Right lung (tissue), 10 donors: Measurements from ENCODE around the gene FUBP1. TPM values are rescaled to one million over a fixed set of nuclear protein-coding genes. Genes with fewer than 3 reads are reported as not detected.
A peak's percentile ranks its signal among the peaks of the same experiment; 100 is the strongest.
"Not testable (repeated sequence)": the region's sequence is repeated elsewhere in the genome, so short reads cannot be mapped to it uniquely, and the experiment has no call there.

Experiments
- DNase-seq, 2 donors: peaks; one replicate each; pipeline ENCODE4 v3.0.0-alpha.2; 2013
- long read RNA-seq, 8 donors: transcript quantifications; one replicate each; lab custom pipeline, GENCODE V29; 2026
- polyA plus RNA-seq, 5 donors: library from polyadenylated mRNA; unstranded; fragments of 120-200 nt; gene quantifications; one replicate each; pipeline versions ENCODE4 v1.2.1 to v1.2.3, GENCODE V29; 2013; ENCODE audit warnings: inconsistent platforms in 1 of 5, low replicate concordance in 1 of 5; ENCODE audit not compliant: insufficient read length in 5 of 5, insufficient read depth in 1 of 5

Gene FUBP1, protein sequence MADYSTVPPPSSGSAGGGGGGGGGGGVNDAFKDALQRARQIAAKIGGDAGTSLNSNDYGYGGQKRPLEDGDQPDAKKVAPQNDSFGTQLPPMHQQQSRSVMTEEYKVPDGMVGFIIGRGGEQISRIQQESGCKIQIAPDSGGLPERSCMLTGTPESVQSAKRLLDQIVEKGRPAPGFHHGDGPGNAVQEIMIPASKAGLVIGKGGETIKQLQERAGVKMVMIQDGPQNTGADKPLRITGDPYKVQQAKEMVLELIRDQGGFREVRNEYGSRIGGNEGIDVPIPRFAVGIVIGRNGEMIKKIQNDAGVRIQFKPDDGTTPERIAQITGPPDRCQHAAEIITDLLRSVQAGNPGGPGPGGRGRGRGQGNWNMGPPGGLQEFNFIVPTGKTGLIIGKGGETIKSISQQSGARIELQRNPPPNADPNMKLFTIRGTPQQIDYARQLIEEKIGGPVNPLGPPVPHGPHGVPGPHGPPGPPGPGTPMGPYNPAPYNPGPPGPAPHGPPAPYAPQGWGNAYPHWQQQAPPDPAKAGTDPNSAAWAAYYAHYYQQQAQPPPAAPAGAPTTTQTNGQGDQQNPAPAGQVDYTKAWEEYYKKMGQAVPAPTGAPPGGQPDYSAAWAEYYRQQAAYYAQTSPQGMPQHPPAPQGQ
- 100 to 1,000 TPM; 270 to 478 (median 380) TPM for polyA plus RNA-seq
- long read RNA-seq, donor 1, transcript FUBP1-211 (3 exons, 2,156 nt) = major isoform, 10 of 103 reads
- long read RNA-seq, donor 1, partial matches to known transcripts = 66 of 103 reads
- long read RNA-seq, donor 1, other reads (novel, unspliced or antisense) = 12 of 103 reads
- long read RNA-seq, donor 2, transcript FUBP1-211 (3 exons, 2,156 nt) = major isoform, 9 of 34 reads
- long read RNA-seq, donor 2, partial matches to known transcripts = 15 of 34 reads
- long read RNA-seq, donor 2, other reads (novel, unspliced or antisense) = 8 of 34 reads
- long read RNA-seq, donor 3, transcript FUBP1-206 (4 exons, 639 nt) = major isoform, 10 of 57 reads
- long read RNA-seq, donor 3, transcript FUBP1-211 (3 exons, 2,156 nt) = minor isoform, 9 of 57 reads
- long read RNA-seq, donor 3, partial matches to known transcripts = 31 of 57 reads
- long read RNA-seq, donor 3, other reads (novel, unspliced or antisense) = 0 of 57 reads
- long read RNA-seq, donor 4, transcript FUBP1-211 (3 exons, 2,156 nt) = major isoform, 5 of 27 reads
- long read RNA-seq, donor 4, partial matches to known transcripts = 17 of 27 reads
- long read RNA-seq, donor 4, other reads (novel, unspliced or antisense) = 0 of 27 reads
- long read RNA-seq, donor 5, transcript FUBP1-206 (4 exons, 639 nt) = minor isoform, 5 of 93 reads
- long read RNA-seq, donor 5, transcript FUBP1-211 (3 exons, 2,156 nt) = major isoform, 8 of 93 reads
- long read RNA-seq, donor 5, transcript FUBP1-209 (2 exons, 535 nt) = minor isoform, 5 of 93 reads
- long read RNA-seq, donor 5, partial matches to known transcripts = 64 of 93 reads
- long read RNA-seq, donor 5, other reads (novel, unspliced or antisense) = 8 of 93 reads
- long read RNA-seq, donor 6, transcript FUBP1-206 (4 exons, 639 nt) = minor isoform, 8 of 84 reads
- long read RNA-seq, donor 6, transcript FUBP1-211 (3 exons, 2,156 nt) = major isoform, 22 of 84 reads
- long read RNA-seq, donor 6, transcript FUBP1-203 (20 exons, 2,378 nt) = minor isoform, 5 of 84 reads
- long read RNA-seq, donor 6, partial matches to known transcripts = 35 of 84 reads
- long read RNA-seq, donor 6, other reads (novel, unspliced or antisense) = 8 of 84 reads
- long read RNA-seq, donor 7, partial matches to known transcripts = 5 of 22 reads
- long read RNA-seq, donor 7, other reads (novel, unspliced or antisense) = 5 of 22 reads
- long read RNA-seq, donor 8, partial matches to known transcripts = 0 of 16 reads
- long read RNA-seq, donor 8, other reads (novel, unspliced or antisense) = 10 of 16 reads

- DNase-seq = peak; percentile 97 to 99
Observed at GRCh38 chr1:77978969-77979876, at the start of gene FUBP1. TSS of gene FUBP1 (minus strand) at chr1:77979072. CDS start at chr1:77979004, 68 bp downstream.

DNA sequence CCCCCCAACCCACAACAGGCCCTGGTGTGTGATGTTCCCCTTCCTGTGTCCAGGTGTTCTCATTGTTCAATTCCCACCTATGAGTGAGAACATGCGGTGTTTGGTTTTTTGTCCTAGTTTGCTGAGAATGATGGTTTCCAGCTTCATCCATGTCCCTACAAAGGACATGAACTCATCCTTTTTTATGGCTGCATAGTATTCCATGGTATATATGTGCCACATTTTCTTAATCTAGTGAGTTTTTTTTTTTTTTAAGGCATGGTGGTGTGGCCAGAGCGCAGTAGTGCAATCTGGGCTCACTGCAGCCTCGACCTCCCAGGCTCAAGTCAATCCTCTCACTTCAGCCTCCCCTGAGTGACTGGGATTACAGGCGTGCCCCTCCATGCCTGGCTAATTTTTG lies 42.3 kb upstream of the FUBP1 start:
- not testable (repeated sequence) for DNase-seq

- DNase-seq = no peak
Observed at GRCh38 chr1:78019024-78019423, 40.2 kb upstream of the FUBP1 start.

DNA sequence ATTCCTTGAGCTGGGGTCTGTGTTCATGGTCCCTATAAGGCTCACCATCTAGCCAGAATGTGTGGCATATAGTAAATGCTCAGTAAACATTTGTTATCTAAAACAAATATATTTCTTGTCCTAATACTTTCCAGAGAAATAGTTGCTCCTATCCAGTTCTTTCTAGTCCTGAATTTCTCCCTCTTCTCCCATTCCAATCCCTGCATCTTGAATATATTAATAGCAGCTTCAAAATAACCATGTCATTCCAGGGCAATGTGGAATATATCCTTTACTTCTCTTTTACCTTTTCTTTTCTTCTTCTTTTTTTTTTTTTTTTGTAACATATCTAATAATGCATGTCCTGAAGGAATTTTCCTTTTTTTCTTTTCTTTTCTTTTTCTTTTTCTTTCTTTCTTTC lies 36.3 kb upstream of the FUBP1 start:
- DNase-seq = no peak

DNA sequence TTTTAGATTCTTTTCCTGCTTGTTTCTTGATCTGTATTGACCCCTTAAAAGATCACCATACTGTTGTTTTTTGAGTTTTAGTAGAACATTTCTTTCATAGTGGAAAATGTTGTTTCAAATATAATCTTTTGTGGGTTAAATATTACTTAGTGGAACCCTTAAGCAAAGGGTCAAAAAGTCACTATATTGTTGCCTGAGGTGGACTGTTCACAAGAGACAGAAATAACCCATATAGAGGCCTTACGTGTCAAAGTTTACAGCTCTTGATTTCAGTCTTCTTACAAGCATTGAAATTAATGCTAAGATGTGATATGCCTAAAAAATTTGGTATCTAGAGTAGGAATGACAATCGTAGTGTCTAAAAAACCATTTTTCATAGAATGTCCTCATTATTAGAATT lies 32.2 kb upstream of the FUBP1 start:
- DNase-seq = no peak

DNA sequence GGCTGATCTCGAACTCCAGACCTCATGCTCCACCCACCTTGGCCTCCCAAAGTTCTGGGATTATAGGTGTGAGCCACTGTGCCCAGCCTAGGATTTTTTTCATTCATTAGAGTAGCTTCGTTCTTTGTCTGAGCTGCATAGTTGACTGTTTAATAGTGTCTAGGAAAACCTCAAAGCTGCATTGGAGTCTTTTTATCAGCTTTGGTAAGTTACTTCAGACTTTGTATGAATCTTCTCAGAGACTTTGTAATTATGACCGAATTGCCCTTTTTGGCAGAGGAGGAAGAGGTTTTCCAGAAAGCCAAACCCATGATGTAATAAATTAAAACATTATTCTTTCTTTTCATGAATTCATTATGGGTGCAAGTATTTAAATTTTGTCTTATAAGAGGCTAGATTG lies 31.0 kb upstream of the FUBP1 start:
- DNase-seq = no peak

GRCh38 chr1:78009276-78009675 lies 30.4 kb upstream of the FUBP1 start:
- no peak for DNase-seq

GRCh38 chr1:78007677-78008341 lies 28.9 kb upstream of the FUBP1 start:
- DNase-seq = no peak

- no peak for DNase-seq
Observed at GRCh38 chr1:78006521-78006920, 27.6 kb upstream of the FUBP1 start.

DNA sequence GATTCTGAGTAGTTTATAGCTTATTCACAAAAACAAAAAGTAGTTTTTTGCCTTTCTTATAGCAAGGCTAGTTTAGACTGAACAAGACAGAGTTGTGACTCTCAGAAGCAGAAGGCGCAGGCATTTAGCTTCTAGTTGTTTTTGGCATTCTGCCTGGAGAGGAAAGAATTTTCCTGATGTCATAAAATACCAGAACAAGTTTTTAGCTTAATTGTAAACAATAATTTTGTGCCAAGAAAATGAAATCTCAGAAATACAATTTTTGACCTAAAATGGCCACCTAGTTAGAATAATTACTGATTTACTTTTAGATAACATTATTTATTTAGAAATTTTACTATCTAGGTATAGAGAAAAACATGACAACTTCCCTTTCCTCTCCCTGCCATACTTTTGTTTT lies 26.9 kb upstream of the FUBP1 start:
- peak; percentile 83 to 90 for DNase-seq

DNA sequence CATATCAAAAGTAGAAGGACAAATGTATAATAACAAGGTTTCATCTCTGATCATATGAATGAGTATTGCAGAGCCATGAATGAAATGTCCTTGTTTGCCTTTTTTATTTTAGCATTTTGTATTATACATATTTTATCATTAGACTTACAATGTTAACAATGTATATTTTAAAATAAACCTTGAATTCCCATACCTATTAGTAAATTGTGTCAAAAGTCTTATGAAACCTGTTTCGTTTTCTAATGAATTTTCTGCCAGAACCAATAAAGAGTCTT lies 26.5 kb upstream of the FUBP1 start:
- DNase-seq = no peak

DNA sequence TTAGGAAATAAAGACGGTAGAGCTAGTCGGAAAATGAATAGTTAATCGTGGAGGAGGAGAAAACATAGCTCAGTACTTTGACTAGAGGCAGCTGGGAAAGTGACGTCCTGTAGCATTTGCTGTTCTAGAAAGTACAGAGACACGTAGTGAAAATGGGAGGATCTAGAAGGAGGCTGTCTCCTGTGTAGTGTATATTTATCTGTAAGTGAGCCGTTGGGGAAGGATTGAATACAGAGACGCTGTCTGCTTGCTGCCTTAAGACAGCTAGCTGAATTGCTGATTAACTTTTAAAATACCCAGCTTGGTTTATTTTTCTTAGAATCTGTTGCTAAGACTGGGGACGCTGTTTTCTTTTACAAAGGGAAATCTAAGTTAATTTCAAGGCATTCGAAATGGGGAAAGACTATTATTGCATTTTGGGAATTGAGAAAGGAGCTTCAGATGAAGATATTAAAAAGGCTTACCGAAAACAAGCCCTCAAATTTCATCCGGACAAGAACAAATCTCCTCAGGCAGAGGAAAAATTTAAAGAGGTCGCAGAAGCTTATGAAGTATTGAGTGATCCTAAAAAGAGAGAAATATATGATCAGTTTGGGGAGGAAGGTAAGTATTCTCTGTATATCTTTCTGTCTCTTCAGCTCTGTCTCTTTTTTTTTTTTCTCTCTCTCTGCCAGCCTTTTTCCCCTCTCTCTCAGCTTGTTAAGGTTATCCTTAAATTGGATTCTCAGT lies 26.0 kb upstream of the FUBP1 start, which contains the start of gene DNAJB4:
DNAJB4 (plus strand) TSS at position 221 of the 729 bp plus-strand sequence; CDS start at position 393, 172 bp downstream.
- DNase-seq = peak; percentile 91 to 95

DNA sequence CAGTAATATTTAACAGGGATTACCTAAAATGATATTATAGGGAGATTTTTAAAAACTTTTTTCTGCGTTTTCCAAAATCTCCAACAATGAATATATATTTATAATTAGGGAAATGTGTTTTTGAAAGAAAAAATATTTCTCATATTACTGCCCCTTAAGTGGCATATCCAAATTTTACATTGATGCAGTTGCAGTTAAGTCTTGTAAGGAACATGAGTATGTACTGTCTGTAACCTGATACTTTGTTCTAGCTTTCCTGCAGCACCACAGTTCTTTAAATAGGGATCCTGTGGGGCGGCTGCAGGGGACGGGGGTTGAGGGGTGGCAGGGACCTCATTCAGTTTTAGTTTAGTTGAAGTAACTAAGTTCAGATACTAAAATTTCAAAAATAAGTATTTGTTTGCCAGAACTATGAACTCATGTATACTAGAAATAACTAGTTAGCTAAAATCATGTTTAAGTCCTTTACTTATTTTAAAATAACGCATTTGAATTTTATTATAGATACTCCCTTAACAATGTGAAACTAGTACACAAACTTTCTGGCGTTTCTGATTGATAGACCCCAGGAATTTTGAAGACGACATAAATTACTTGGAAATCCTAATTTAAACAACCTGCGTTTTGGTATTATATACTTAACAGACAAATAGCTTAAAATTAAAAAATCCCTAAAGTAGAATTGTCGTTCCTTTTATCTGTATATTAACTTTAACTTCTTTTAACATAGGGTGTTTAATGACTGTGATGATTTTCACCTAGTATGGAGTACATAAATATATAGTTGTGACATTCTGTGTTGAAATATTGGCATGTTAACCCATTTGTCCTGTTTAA lies 25.2 kb upstream of the FUBP1 start:
- DNase-seq = peak; percentile 57 to 58

- DNase-seq = no peak
Observed at GRCh38 chr1:78003070-78003746, 24.3 kb upstream of the FUBP1 start.

DNA sequence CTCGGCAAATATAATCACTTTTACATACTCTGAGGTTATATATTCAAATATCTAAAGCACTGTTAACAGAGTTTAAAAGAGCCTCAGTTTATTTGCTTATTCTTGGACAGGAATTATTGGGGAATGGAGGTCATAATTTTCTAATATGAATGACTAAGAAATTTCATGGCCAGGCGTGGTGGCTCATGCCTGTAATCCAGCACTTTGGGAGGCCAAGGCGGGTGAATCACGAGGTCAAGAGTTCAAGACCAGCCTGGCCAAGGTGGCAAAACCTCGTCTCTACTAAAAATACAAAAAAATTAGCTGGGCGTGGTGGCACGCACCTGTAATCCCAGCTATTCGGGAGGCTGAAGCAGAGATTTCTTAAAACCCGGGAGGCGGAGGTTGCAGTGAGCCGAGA lies 21.7 kb upstream of the FUBP1 start:
- not testable (repeated sequence) for DNase-seq

- no peak for DNase-seq
Observed at GRCh38 chr1:77996734-77997133, 17.9 kb upstream of the FUBP1 start.
